ENCODE results near the gene ARGLU1.

The ARGLU1 gene

DNA sequence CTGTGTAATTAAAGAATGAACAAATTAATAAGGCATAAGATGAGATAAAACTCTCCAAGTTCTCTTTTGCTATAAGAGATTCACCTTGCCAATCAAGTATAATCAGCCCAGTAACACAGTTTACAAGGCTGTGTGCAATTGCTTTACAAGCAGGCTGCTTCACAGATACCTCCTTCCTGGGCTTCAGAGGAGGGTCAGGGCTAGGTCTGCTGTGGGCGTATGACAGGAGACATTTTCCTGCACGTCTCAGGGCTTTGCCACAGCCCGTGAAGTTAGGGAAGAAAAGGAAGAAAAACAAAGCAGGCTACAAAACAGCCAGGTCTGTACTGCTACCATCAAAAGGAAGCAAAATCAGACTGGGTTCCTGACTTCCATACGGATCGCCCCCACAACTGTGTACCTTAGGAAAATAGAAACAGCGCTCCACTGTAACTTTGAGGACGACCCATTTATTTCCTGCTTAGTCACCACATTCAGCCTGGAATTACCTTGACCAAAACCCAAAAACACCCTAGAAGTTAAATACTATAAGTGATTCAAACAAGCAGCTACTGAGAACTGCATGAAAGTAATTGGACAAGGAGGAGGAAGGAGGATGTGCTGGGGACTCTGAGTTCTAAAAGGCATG lies 44.9 kb downstream of the ARGLU1 start:
- no peak for DNase-seq

DNA sequence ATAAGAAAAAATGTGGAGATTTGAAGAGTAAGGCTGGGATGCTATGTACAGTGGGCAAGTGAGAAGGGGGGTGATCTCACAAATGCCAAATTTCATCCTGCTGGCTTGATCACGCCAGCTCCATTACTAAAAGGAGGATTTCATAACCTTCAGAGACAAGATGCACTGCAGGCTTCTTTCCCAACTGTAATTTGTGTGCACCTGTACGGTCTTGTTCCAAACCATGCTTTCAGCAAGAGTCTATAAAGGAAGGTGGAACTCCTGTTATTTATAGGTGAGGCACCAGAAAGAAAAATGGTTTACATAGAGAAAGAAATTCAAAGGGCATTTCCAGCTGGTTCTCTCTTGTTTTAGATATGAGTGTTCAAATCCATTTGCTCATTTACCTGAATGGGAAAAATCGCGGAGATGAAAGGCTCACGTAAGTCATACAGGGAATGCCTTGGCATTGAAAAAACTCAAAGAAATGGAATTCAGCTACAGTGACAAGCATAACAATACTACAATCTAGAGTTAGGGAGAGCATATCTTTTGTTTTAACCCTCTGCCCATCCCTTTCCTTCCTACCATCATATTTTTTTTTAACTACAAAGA lies 45.7 kb downstream of the ARGLU1 start:
- DNase-seq = no peak

DNA sequence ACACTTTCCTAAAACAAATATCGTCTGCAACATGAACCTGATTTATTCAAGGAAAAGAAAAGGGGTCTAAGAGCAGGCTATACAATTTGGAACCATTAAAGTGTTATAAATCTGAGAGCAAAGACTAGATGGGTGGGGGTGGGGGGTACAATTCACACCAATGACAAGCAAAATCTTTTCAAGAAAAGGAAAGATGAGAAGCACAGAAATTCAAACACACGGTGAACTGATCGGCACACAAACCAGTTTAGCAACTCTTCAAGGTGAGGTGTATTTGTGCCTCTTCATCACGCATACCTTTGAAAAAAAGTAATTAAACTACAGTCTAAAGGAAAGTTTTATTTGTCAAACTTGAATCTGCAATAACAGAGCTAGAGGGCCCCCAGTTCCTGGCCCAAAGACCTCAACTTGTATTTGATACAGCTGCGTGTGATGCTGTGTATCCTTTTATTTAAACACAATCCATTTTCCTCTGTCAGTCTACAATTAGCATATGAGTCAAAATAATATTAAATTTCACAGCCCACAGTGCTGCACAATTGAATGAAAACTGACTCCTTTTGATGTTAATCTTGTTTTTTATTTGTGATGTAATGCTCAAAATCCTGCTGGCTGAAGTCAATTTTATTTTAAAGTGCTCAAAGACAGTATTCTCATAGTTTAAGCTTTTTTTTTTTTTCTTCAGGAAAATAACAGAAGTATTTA lies 46.7 kb downstream of the ARGLU1 start:
- peak; percentile 44 for DNase-seq

DNA sequence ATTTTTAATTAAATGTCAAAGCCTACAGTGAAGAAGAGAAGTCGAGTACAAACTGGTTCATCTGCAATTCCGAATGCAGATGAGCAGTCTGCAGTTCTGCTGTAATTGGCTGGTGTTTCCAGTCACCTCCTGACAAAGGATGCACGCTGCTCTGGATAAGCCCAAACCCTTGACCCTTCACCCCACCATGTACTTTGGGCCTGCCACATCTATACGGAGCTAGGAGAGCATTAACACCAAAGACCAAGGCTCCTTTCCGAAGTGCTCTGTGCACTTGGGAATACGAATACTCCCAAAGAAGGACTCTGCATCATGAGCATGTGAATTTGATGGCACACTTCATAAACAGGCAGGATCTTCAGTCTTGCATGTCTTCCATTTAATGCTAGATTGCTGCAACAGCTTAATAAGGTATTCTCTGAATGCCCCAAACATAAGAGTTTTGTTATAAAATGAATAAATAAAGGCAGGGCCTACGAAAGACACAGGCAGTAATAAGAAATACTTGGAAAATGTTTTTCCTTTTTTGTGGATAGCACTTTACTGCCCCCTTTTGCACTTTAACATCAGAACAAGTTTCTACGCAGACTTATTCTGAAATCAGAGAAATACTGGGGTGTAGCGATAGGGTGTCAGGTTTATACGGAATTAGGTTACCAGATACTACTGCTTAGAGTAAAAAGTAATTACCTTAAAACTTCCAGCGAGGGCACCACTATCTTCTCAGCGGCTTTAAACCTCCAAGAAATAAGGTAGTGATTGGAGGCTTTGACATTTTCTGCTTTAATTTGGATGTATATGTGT lies 47.5 kb downstream of the ARGLU1 start:
- DNase-seq = no peak

DNA sequence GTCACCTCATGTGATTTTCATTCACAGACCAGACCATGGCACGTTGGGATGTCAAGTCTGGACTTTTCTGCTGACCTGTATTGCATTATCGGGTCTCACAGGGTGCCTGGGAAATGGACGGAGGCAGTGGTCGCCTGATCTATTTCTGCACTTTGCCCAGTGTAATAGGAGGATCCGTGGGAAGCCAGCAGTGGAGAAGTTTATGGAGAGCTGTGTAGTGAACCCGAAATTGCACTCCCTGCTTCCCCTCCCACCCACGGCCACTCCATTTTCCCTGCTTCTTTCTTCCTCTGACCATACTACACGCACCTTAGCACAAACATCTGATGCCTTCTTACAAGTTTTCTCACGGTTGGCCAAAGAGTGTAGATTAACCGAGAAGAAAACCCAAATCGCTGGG lies 49.4 kb downstream of the ARGLU1 start:
- no peak for DNase-seq

DNA sequence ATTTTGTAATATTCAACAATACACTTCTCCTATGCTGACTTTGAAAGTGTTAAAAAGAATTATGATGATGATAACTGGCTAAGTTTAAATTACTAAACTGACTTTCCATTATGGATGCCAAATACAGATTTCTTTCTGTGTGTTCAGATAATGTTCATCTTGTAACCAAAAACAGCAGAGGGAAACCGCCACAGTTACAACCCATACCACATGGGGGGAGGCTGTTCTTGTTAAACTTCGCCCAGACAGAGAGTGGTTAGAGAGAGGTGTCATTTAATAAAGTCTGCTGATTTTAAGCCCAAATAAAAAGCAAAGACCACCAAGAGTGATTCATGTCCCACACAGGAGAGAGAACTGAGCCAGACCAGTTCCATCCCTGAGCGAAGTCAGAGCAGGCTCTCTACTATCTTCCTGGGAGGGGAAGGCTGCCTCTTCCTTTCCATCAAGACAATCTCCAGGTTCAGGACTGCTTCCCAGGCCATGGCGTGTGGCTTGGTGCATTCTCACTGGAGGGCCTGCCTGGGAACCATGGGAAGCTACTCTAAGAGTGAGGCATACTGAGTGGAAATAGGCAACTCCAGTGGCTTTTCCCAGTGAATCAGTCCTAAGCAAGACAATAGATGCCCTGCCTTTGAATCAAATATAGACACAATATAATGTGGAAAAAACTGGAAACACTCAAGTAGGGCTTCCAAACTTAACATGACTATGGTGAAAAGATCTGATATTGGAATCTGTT lies 50.7 kb downstream of the ARGLU1 start:
- no peak for DNase-seq

DNA sequence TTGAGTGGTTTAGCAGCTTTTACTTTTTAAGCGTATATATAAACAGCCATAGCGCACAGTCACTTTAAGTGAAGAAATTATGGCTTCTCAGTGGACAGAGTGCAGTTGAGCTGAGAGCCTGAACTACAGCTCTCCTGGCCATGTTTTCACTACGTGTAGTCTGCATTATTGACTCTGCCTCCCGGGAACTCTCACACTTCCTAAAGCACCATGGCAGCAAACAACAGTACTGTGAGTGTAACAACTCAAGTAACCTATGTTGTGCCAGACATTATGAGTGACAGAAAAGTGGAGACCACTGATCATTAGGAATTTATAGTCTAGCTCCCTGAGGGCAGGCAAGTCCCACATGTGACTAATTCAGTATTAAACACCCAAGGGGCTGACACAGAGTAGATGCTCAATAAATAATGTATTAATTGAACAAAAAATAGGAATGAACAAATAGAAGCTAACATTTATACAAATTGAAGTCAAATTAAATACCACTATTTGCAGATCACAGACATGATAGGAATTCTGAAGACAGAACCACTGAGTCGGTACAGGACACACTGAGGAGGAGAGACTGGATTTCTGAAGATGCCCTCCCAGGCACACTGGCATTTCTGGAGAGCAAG lies 52.2 kb downstream of the ARGLU1 start:
- DNase-seq = no peak

DNA sequence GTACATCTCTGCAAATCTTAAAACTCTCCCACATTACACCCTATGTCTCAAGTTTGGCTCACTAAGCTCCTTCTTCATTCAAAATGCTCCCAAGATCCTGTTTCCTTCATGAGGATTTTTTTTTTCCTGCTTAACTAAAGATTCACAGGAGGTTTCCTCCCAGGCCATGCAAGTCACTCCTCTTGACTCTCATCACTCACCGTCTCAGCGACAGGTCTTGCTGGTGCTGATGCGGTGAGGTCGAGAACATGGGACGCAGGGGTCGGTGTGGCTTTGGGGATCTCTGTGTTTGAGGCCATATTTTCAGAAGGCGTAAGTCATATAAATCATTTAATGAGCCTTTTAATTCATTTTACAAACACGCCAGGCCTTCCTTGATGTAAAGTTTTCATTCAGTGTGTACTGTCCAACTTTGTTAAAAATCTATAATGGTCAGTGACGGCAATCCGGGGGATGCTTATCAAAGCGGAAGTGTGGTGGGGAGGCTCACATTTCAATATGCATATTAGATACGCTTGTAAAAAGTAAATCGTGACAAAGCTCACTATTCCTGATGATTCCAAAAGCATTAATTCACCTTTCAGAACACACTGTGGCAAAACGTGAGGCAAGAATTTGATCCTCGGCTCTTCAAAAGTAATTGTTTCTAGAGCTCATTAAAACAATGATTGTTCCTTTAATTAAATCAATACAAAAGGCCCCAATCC lies 52.9 kb downstream of the ARGLU1 start:
- no peak for DNase-seq

DNA sequence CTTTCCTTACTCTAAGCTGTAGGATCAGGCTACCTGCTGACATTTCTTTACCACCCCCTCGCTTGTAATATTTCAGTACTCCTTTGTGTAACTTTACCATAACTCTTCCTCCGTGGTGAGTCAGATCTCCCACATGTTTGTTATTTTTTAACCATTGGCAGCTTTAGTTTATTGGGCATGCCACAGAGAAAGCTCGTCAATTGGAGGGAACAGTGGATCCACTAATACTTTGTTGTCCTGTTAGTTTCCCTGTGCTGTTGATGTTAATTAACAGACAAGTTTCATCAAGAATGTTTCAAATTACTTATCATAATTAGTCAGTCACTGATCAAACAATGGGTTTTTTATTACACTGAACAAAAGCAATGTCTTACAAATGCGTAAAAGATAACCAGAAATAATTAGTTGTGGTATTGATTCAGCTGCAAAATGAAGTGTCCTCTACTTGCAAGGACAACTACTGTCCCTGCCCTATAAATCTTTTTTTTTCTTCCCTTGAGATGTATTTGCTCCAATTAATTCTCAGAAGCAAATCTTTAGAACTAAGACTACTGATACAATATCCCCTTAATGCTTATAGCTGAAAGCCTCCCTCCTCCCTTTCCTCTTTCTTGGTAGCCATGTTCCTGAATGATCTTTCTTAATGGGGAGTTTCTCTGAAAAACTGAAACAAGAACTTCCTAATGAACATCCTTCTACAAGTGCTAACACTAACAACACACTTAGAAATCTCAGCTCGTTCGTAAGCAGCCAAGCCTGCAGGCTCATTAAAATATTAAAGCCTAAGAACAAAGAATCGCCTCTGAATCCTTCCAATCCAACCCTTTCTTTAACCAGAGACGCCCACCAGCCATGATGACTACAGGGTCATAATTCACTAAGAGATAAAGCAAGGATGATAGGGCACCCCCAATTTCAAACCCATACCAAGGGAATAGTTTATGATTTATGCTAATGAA lies 54.6 kb downstream of the ARGLU1 start:
- DNase-seq = no peak

DNA sequence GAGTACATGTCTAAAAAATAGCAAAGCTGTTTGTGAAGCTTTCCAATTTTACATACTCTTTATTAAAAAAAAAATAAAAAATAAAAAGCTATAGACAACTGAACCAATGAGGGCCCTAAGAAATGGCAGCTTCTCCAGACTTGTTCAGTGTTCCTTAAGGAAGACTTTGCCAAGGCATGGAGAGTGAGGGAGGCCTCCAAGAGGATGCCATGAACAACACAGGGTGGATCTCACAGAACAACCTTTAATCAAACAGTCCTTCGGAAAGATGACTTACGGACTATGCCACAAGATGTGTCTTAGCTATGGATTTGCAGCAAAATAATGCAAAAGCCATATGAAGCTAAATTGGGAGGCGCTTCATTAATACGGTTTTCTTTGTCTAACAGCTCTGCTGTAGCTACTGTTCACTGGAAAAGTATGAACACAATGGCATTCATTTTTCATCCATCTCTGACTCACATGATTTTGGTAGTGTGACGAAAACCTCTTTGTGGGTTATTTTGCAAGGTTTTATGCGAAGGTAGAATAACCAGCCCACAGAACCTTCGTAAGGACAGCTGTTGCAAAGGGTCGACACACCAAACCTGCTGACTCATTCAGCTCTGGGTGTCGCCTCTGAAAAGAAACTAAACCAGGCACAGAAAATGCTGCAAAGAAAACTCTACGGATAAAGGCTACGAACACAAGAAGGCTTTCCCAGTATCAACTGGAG lies 60.2 kb downstream of the ARGLU1 start:
- DNase-seq = no peak

DNA sequence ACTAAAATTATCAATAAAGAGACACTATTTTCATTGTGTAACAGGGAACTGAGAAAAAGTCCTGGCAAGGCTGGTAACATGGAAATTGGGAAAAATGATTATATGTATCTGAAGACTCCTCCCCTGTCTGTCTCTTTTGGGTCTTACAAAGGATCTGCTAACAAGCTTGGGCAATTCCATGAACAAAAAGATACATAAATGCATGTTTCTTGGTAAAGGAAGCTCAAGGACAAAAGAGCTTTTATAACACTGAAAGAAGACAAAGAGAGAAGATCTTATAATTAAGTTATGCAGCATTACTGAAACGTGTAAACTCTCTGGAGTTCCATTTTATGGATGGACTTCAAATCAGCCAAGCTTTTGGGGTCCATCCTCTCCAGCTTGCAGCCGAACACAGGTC lies 61.7 kb downstream of the ARGLU1 start:
- no peak for DNase-seq

DNA sequence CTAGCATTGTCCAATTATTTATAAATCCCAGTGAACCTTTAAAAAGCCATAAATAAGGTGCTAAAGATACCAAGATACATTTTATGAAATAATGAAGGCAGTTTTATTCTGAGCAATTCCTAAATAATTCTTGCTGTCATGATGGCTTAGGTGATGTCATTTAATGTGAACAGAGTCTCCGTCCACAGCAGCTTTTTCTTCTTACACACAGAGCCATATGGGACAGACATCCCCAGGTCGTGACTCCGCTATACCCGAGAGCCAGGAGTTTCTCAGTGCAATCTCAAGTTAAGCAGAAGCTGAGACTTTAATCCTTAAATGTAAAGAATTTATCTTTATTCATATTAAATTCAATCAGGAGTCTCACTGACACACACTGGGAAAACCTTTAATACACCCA lies 62.2 kb downstream of the ARGLU1 start:
- no peak for DNase-seq

DNA sequence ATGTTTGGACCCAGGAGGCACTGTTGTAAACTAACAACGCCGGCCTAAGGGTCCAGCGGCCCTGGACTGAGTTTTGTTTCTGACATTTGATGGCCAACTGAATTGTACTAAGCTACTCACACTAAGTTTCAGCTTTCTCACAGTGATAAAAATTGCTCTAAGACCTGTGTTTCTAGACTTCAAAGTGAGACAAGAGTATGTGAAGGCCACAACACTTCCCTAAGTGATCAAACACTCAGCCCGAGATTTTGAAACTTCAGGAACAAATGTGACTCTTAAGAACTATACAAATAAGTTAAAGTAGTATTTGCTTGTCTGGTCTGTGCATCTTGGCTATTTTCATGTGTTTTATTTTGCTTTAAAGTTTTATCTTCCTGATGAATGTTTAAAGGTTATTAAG lies 62.6 kb downstream of the ARGLU1 start:
- no peak for DNase-seq

DNA sequence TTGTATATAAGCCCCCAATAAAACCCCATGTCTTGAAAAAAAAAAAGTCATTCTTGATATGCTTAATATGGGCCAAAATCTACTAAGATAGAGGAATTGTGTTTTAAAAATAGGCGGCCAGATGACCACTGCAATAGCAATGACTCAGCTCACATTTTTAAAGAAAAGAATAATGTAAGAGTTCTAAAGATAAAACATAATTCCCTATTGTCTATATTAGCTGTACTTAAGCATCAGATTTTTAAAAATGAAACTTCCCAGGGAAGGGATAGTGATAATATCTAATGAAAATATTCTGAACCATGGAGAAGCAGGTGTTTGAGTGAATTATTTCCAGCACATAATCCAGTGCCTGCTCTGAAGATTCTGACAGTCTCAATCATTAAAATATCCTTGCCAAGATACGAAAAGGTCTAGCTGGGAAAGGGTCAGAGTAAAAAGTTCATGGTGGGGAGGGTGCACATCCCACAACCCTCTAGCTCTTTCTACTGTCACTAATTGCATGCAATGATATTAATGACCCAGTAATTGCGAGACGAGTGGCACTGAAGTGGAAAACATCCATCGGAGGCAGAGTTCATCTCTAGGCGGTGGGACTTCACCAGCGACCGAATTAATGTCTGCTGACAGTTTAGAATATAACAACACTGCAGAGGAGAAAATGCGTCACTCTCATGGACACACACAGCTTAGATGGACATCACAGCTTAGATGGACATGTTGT lies 64.0 kb downstream of the ARGLU1 start:
- no peak for DNase-seq

DNA sequence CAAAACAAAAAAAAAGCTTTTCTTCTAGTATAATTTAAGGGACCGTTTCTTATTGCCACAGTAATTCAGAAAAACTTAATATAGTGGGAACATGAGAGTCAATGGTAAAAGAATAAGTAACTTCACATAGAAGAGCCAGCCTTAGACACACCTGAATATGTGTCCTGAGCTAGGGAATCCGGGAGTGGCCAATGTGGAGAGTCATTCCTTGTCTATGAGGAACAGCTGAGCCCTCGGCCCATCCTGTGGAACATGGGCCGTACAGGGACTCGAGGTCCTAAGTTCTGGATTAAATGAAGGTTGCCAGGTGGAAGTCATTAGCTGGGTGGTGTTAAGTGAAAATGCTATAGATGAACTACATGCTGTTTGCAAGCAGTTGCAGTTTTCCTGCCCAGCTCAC lies 64.7 kb downstream of the ARGLU1 start:
- no peak for DNase-seq

DNA sequence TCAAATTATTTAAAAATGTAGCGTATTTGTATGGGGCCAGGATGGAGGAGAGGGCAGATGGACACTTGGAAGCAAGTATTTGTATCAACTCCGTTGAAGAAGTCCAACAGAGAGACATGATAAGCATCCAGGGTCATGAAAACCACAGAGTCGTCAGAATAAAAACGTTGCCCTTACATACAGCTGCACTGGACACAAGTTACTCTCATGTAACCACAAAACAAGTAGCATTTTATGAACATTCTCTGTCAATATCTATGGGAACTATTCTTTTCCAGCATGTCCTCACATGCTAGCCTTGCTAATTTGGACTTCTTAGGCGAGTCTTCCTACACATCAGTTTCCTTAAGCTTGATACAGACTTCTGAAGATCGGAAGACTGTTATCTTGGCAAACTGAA lies 67.5 kb downstream of the ARGLU1 start:
- no peak for DNase-seq

DNA sequence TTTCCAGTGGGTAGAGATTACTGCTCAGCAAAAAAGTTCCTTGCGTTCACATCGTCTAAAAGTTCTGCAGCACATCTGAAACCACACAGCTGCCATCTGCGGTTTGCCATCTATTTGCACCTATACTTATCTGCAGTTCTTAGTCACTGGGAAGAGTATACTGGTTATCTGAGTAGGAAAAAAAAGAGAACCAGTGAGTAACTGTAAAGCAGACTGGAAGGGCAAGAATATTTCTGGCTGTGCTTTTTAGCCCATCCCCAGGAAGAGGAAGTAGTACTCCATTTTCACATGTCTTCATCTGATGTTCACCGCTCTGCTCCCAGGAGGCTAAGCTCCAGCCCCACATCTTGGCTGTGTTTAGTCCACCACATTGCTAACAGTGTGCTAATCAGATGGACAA lies 68.0 kb downstream of the ARGLU1 start:
- no peak for DNase-seq

DNA sequence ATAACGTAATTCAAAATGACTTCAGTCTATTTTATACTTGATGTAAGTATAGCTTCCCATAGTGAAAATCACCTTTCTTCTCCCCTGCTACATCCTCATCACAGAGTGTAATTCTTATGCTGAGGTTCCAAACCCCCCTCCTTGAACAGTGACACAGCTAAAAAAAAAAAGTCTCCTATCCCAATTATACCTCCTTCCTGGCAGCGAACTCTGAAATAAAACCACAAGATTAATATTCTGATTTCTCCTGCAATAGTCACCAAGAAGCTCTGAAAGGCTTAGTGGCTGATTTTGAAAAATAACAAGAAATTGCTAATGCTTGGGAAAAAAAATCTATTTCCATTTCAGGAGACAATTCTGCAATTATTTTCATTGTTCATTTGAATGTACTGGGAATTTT lies 68.8 kb downstream of the ARGLU1 start:
- DNase-seq = no peak

DNA sequence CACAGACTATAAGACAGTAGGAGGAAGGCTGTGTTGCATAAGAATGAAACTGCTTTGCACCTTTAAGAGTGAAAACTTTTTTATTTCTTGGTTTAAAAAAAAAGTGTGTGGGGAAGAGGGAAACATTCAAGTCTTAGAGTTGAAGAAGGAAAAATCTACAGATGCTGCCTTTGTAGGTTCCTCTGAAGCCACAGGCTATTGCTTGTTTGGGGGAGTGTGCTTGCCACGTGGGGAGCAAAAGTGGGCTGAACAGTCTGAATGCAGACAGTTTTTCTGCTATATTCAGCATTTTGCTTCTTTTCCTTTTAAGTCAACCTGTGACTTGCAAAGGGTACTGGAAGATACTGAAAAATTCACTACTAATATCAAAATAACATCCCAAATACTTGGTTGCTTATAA lies 69.4 kb downstream of the ARGLU1 start:
- no peak for DNase-seq
